IMR-90 (cell line): ENCODE results near the gene THBS4. TPM values are rescaled to one million over a fixed set of nuclear protein-coding genes. Genes with fewer than 3 reads are reported as not detected.

Experiments
- ATAC-seq: fragments of 200-7000 bp; cut with Tn5 transposase; 2 replicates; pipeline ENCODE4 v1.9.1; 2020; ENCODE audit warnings: low read depth, mild to moderate bottlenecking, moderate library complexity
- BruUV-seq: library from RNA; stranded (reverse); fragments of 400-500 nt; replicated peaks from 2 replicates; lab custom pipeline; 2021; lab: Mats Ljungman, UMichigan
- CTCF ChIA-PET: fragments of 300-600 bp; formaldehyde crosslinking; extraction: SDS; loops from one replicate; lab custom pipeline; 2021; ENCODE audit warnings: antibody characterized with exemption; lab: Yijun Ruan, JAX
- POLR2A ChIA-PET: fragments of 300-600 bp; sonication (Branson Sonifier 250); formaldehyde crosslinking; loops from one replicate; lab custom pipeline; 2022; ENCODE audit warnings: antibody characterized with exemption; ENCODE audit not compliant: unreplicated experiment; lab: Charles Lee
- DNase-seq: peaks from one replicate; pipeline ENCODE4 v3.0.0; 2013
- H2AFZ ChIP-seq: replicated peaks from 2 replicates; pipeline ENCODE3; 2013; ENCODE audit warnings: low read length, mild to moderate bottlenecking; ENCODE audit not compliant: poor library complexity
- H2AK5ac ChIP-seq: 2 replicates; pipeline ENCODE4 v1.6.1; 2013; ENCODE audit warnings: low read depth, low read length, inconsistent platforms
- H2AK9ac ChIP-seq: replicated peaks from 2 replicates; pipeline ENCODE3; 2013; ENCODE audit warnings: mild to moderate bottlenecking, low read depth, low read length, moderate library complexity; ENCODE audit not compliant: poor library complexity
- H2BK120ac ChIP-seq: 2 replicates; pipeline ENCODE4 v1.6.1; 2013; ENCODE audit warnings: low read depth, low read length, inconsistent platforms
- H2BK15ac ChIP-seq: 3 replicates; pipeline ENCODE4 v1.6.1; 2013; ENCODE audit warnings: low read depth, low read length, inconsistent platforms
- H2BK20ac ChIP-seq: 2 replicates; pipeline ENCODE4 v1.6.1; 2013; ENCODE audit warnings: low read depth, mild to moderate bottlenecking, inconsistent platforms, low read length, moderate library complexity
- H2BK5ac ChIP-seq: 2 replicates; pipeline ENCODE4 v1.6.1; 2013; ENCODE audit warnings: mild to moderate bottlenecking, low read depth, low read length, inconsistent platforms; ENCODE audit not compliant: poor library complexity, severe bottlenecking
- H3K14ac ChIP-seq: replicated peaks from 2 replicates; pipeline ENCODE4 v1.6.1; 2013; ENCODE audit warnings: low read depth, low read length, inconsistent platforms
- H3K18ac ChIP-seq: 2 replicates; pipeline ENCODE4 v1.6.1; 2013; ENCODE audit warnings: low read depth, low read length, control low read depth
- H3K23ac ChIP-seq: 2 replicates; pipeline ENCODE4 v1.6.1; 2013; ENCODE audit warnings: low read depth, low read length, inconsistent platforms
- H3K27ac ChIP-seq: 2 replicates; pipeline ENCODE4 v1.5.1; 2013; ENCODE audit warnings: mild to moderate bottlenecking, control low read depth, low read length; ENCODE audit not compliant: insufficient read depth
- H3K27me3 ChIP-seq: 2 replicates; pipeline ENCODE4 v1.6.1; 2013; ENCODE audit warnings: low read length; ENCODE audit not compliant: control insufficient read depth, insufficient read depth
- H3K36me3 ChIP-seq: 2 replicates; pipeline ENCODE4 v1.6.1; 2013; ENCODE audit warnings: low read length, mixed read lengths; ENCODE audit not compliant: control insufficient read depth, insufficient read depth
- H3K4ac ChIP-seq: 2 replicates; pipeline ENCODE4 v1.6.1; 2013; ENCODE audit warnings: low read depth, low read length, inconsistent platforms
- H3K4me1 ChIP-seq: 2 replicates; pipeline ENCODE4 v1.6.1; 2013; ENCODE audit warnings: low read length, mixed read lengths; ENCODE audit not compliant: control insufficient read depth, insufficient read depth
- H3K4me2 ChIP-seq: 2 replicates; pipeline ENCODE4 v1.6.1; 2013; ENCODE audit warnings: low read depth, mild to moderate bottlenecking, control low read depth, low read length, moderate library complexity
- H3K4me3 ChIP-seq: 2 replicates; pipeline ENCODE4 v1.5.1; 2013; ENCODE audit warnings: low read depth, mild to moderate bottlenecking, control low read depth, low read length, moderate library complexity; ENCODE audit not compliant: insufficient read depth
- H3K56ac ChIP-seq: 2 replicates; pipeline ENCODE4 v1.6.1; 2013; ENCODE audit warnings: low read length, inconsistent platforms; ENCODE audit not compliant: insufficient read depth; ENCODE audit errors: extremely low read depth
- H3K79me1 ChIP-seq, 2 experiments: 2 replicates each; pipeline ENCODE4 v1.6.1; 2013; ENCODE audit warnings: low read length in 2 of 2, inconsistent platforms in 1 of 2, low read depth in 1 of 2
- H3K9ac ChIP-seq: 2 replicates; pipeline ENCODE4 v1.6.1; 2013; ENCODE audit warnings: low read depth, low read length, control low read depth
- H3K9me1 ChIP-seq: 2 replicates; pipeline ENCODE4 v1.6.1; 2013; ENCODE audit warnings: low read length, inconsistent platforms; ENCODE audit not compliant: insufficient read depth
- H3K9me3 ChIP-seq: 2 replicates; pipeline ENCODE4 v1.6.1; 2013; ENCODE audit warnings: low read length; ENCODE audit not compliant: control insufficient read depth, insufficient read depth
- H4K20me1 ChIP-seq: 2 replicates; pipeline ENCODE4 v1.6.1; 2013; ENCODE audit warnings: low read length, inconsistent platforms; ENCODE audit not compliant: insufficient read depth
- H4K5ac ChIP-seq: 2 replicates; pipeline ENCODE4 v1.6.1; 2013; ENCODE audit warnings: mild to moderate bottlenecking, low read depth, low read length, control low read depth
- H4K8ac ChIP-seq, 2 experiments: 2 replicates each; pipeline ENCODE4 v1.6.1; 2013; ENCODE audit warnings: low read depth in 2 of 2, low read length in 2 of 2, control low read depth in 1 of 2, inconsistent platforms in 1 of 2
- H4K91ac ChIP-seq: 2 replicates; pipeline ENCODE4 v1.6.1; 2013; ENCODE audit warnings: low read depth, low read length, inconsistent platforms; ENCODE audit not compliant: insufficient read depth
- CEBPB ChIP-seq: IDR thresholded peaks from 2 replicates; pipeline ENCODE4 v1.6.1; 2012; ENCODE audit warnings: low read depth, low read length, improper control_type of control experiment
- MXI1 ChIP-seq: IDR thresholded peaks from 2 replicates; pipeline ENCODE4 v1.6.1; 2012; ENCODE audit warnings: low read depth, mild to moderate bottlenecking, low read length, moderate library complexity, borderline replicate concordance
- NFE2L2 ChIP-seq: fragments of 150-350 bp; IDR thresholded peaks from 2 replicates; pipeline ENCODE4 v1.6.1; 2016; ENCODE audit warnings: low read depth, mild to moderate bottlenecking, low read length
- WGBS, 2 experiments: methylation state at CpG; one replicate each; pipeline versions ENCODE4 v1.1.5 to v1.1.7; 2013; ENCODE audit warnings: missing lambda C conversion rate in 2 of 2; ENCODE audit not compliant: insufficient read length in 1 of 2; ENCODE audit errors: extremely low coverage in 2 of 2; 5-methylcytosine and 5-hydroxymethylcytosine counted together
- dilution Hi-C: fragments of 300-500 bp; cut with HindIII; formaldehyde crosslinking; loops from one replicate; pipeline ENCODE4 v1.14.3; 2018; ENCODE audit warnings: low sequenced_read_pairs; ENCODE audit not compliant: unreplicated experiment
- in situ Hi-C: fragments of 300-500 bp; cut with MboI; formaldehyde crosslinking; loops from 3 replicates; pipeline ENCODE4 v1.14.3; 2019; ENCODE audit warnings: low sequenced_read_pairs, inconsistent platforms, mixed read lengths
- intact Hi-C: fragments of 100-400 bp; cut with micrococcal nuclease; formaldehyde crosslinking; loops from 2 replicates; pipeline ENCODE4 v1.10.0; 2022
- polyA plus RNA-seq, 3 experiments: library from polyadenylated mRNA; depleted of rRNA; stranded (reverse); fragments of >200 nt; gene quantifications; 2 replicates each; pipeline ENCODE4 v1.2.3, GENCODE V29; 2012; ENCODE audit warnings: low replicate concordance in 1 of 3
- total RNA-seq: library from RNA; depleted of rRNA; stranded (reverse); fragments of >200 nt; gene quantifications from 2 replicates; pipeline ENCODE4 v1.2.3, GENCODE V29; 2012

THBS4 gene
- total and polyA plus RNA-seq, 2 of the 4 experiments (the other 2 are of a cell fraction), result 0.90 to 0.92 TPM

GRCh38 chr5:80034559-80034958, 589 bp upstream of the THBS4 start:
- TF ChIP-seq NFE2L2 (no peak), MXI1 (no peak), CEBPB (no peak)
- in situ Hi-C loops (no loop called here), dilution Hi-C loops (no loop called here), intact Hi-C loops (no loop called here)
- H3K56ac ChIP-seq, result no peak overlapping the region
- no TSS peak for BruUV-seq
- H2BK15ac ChIP-seq, result no peak overlapping the region
- no peak overlapping the region for H2AK5ac ChIP-seq
- no peaks in the 10 kb centered on the region for H3K4me1 ChIP-seq
- H4K5ac ChIP-seq, result no peak overlapping the region
- H3K27me3 ChIP-seq, result peaks cover 54% of the 10 kb centered on the region
- no peak for ATAC-seq
- CTCF ChIA-PET, result no interaction called here
- no peak for DNase-seq
- no peak overlapping the region for H3K23ac ChIP-seq
- H3K9me3 ChIP-seq, result no peaks in the 10 kb centered on the region; the same call in 1 of the 2 replicates
- no peak overlapping the region for H3K4me3 ChIP-seq
- no peak overlapping the region for H3K18ac ChIP-seq
- H2AFZ ChIP-seq, result no peak overlapping the region
- H4K20me1 ChIP-seq, result no peaks in the 10 kb centered on the region
- H3K14ac ChIP-seq, result no peak overlapping the region
- no peak overlapping the region for H2AK9ac ChIP-seq
- H2BK5ac ChIP-seq, result no peak overlapping the region
- H3K4ac ChIP-seq, result no peak overlapping the region
- H3K79me1 ChIP-seq, result no peaks in the 10 kb centered on the region
- H2BK120ac ChIP-seq, result no peak overlapping the region
- H2BK20ac ChIP-seq, result no peak overlapping the region
- H4K91ac ChIP-seq, result no peak overlapping the region
- no peak overlapping the region for H3K27ac ChIP-seq
- no peak overlapping the region for H3K9ac ChIP-seq
- H3K36me3 ChIP-seq, result no peaks in the 10 kb centered on the region
- POLR2A ChIA-PET, result no interaction called here
- 26% methylated on average over 3 of the region's 8 CpGs; no CpG with 5 or more reads in 1 of the 2 experiments for WGBS, 2 experiments
- H4K8ac ChIP-seq, result no peak overlapping the region
- no peaks in the 10 kb centered on the region for H3K9me1 ChIP-seq
- no peak overlapping the region; the same call in 1 of the 2 replicates for H3K4me2 ChIP-seq
